GM19099 (cell line): ENCODE results near the gene ZC3H7A.

ENCODE experiments used
- POLR2A ChIP-seq: IDR thresholded peaks from 3 replicates; pipeline ENCODE4 v1.6.1; 2011; ENCODE audit warnings: low read depth; ENCODE audit not compliant: insufficient read length; ENCODE audit errors: extremely low read depth

ZC3H7A gene

GRCh38 chr16:11706180-11706742 lies 90.8 kb downstream of the ZC3H7A start:
- TF ChIP-seq POLR2A: no peak

GRCh38 chr16:11705311-11706025 lies 91.6 kb downstream of the ZC3H7A start:
- no peak for TF ChIP-seq POLR2A
